GM12878 (cell line): ENCODE data around the gene MCTP2.

ENCODE experiments used
- EP300 ChIP-seq, 2 experiments: fragments of 150-350 bp in 1 of 2; IDR thresholded peaks; 2 replicates each; pipeline ENCODE4 v1.6.1; 2011 to 2012; ENCODE audit warnings: low read depth in 2 of 2, low read length in 2 of 2, borderline replicate concordance in 1 of 2, improper control_type of control experiment in 1 of 2, inconsistent platforms in 1 of 2; ENCODE audit not compliant: control insufficient read depth in 1 of 2
- USF2 ChIP-seq: IDR thresholded peaks from 2 replicates; pipeline ENCODE4 v1.6.1; 2011; ENCODE audit warnings: low read depth, low read length, improper control_type of control experiment, borderline replicate concordance
- ZNF274 ChIP-seq: IDR thresholded peaks from one replicate; pipeline ENCODE4 v1.8.0; 2011; ENCODE audit not compliant: insufficient read length, insufficient read depth

- TF ChIP-seq EP300 (IDR thresholded peaks at IDR 0.05; ENCODE audit: borderline replicate concordance in 1 of 2, control insufficient read depth in 1 of 2, low read depth in 2 of 2, low read length in 2 of 2) (no peak), ZNF274 (no peak), USF2 (no peak)
Measured at GRCh38 chr15:94225616-94226015, 5.7 kb upstream of the MCTP2 start.
